Measurements from ENCODE around the gene NACAD. TPM values are rescaled to one million over a fixed set of nuclear protein-coding genes. Genes with fewer than 3 reads are reported as not detected.

The NACAD gene
- polyA plus RNA-seq, 1 experiment, result 0.64 TPM

GRCh38 chr7:45052011-45052410 lies 36.8 kb downstream of the NACAD start:
- no peak for TF ChIP-seq CTCF (IDR thresholded peaks at IDR 0.05; ENCODE audit: low read depth, low read length)
- Histone ChIP-seq H3K27ac (ENCODE audit: low read depth, low read length) (no peak overlapping the region), H3K27me3 (ENCODE audit: control insufficient read depth, insufficient read depth, low read length) (no peaks in the 10 kb centered on the region), H3K9me3 (ENCODE audit: control insufficient read depth, insufficient read depth, low read length) (no peaks in the 10 kb centered on the region), H3K4me3 (ENCODE audit: low read depth, low read length) (no peak overlapping the region)
- no peak for DNase-seq (ENCODE audit: low read depth, low spot score)
- ChIA-PET CTCF (interaction anchor here (1.2 kb wide), 1 partner anchor 84 kb away, joined by 3 read pairs; no protein-coding TSS in a partner anchor), POLR2A (no interaction called here)

DNA sequence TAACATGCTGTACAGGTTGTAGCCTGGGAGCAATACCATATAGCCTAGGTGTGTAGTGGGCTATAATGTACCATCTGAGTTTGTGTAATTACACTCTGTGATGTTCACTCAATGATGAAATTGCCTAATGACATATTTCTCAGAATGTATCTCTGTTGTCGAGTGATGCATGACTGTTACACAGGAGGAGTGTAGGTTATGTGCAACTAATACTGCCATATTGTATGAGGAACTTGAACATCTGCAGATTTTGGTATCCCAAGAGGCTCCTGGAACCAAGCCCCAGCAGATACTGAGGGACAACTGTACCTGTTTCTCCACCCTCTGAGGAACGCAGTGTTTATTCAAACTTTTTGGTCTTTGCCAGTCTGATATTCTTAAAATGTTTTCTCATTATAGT lies 38.6 kb downstream of the NACAD start:
- CTCF ChIA-PET, result no interaction called here

GRCh38 chr7:45048748-45049147 lies 40.0 kb downstream of the NACAD start:
- ChIA-PET CTCF (no interaction called here), POLR2A (no interaction called here)
- Histone ChIP-seq H3K4me3 (ENCODE audit: low read depth, low read length) (no peak overlapping the region), H3K9me3 (ENCODE audit: control insufficient read depth, insufficient read depth, low read length) (no peaks in the 10 kb centered on the region), H3K27me3 (ENCODE audit: control insufficient read depth, insufficient read depth, low read length) (no peaks in the 10 kb centered on the region), H3K27ac (ENCODE audit: low read depth, low read length) (no peak overlapping the region)
- DNase-seq (ENCODE audit: low read depth, low spot score), result no peak
- TF ChIP-seq CTCF (IDR thresholded peaks at IDR 0.05; ENCODE audit: low read depth, low read length), result no peak

More for the DNA sequence above, 38.6 kb downstream of the NACAD start:
- POLR2A ChIA-PET, result no interaction called here
- Histone ChIP-seq H3K27ac (ENCODE audit: low read depth, low read length) (no peak overlapping the region), H3K27me3 (ENCODE audit: control insufficient read depth, insufficient read depth, low read length) (no peaks in the 10 kb centered on the region), H3K9me3 (ENCODE audit: control insufficient read depth, insufficient read depth, low read length) (no peaks in the 10 kb centered on the region), H3K4me3 (ENCODE audit: low read depth, low read length) (no peak overlapping the region)
- no peak for TF ChIP-seq CTCF (IDR thresholded peaks at IDR 0.05; ENCODE audit: low read depth, low read length)
- DNase-seq (ENCODE audit: low read depth, low spot score), result no peak

DNA sequence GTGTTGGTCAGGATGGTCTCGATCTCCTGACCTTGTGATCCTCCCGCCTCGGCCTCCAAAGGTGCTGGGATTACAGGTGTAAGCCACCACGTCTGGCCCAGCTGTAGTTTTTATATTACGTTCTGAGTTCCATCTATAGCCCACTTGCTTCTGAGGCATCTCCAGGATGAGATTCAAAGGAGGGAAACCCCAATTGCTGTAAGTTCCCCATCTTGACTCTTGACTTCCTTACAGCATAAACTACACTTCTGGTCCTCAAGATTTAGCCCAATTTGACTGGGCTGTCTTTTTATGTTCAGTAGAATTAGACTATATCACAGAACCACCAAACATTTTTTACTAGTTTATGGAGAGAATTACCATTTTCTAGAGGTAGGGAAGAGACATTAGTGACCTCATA lies 44.4 kb downstream of the NACAD start:
- Histone ChIP-seq H3K27ac (ENCODE audit: low read depth, low read length) (no peak overlapping the region), H3K4me3 (ENCODE audit: low read depth, low read length) (no peak overlapping the region), H3K27me3 (ENCODE audit: control insufficient read depth, insufficient read depth, low read length) (no peaks in the 10 kb centered on the region), H3K9me3 (ENCODE audit: control insufficient read depth, insufficient read depth, low read length) (no peaks in the 10 kb centered on the region)
- ChIA-PET POLR2A (no interaction called here), CTCF (no interaction called here)
- DNase-seq (ENCODE audit: low read depth, low spot score), result no peak
- no peak for TF ChIP-seq CTCF (IDR thresholded peaks at IDR 0.05; ENCODE audit: low read depth, low read length)

DNA sequence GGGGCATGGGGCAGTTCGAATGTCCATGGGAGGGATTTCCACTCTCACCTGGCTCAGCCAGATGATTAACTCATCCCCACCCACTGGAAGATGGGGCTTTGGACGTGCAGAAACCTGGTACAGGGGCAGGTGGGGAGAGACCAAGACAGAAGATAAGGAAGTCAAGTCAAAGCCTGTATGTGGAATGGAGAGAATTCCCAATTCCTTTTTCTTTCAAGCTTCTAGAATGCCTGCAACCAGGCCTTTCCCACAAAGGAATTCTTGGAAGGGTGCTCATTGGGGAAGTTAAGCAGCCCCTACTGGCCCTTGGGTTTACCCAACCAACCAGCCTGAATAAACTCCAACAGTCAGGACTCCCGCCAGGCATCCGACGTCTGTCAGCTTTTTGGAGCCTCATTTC lies 49.7 kb downstream of the NACAD start:
- DNase-seq (ENCODE audit: low read depth, low spot score), result no peak
- Histone ChIP-seq H3K9me3 (ENCODE audit: control insufficient read depth, insufficient read depth, low read length) (no peaks in the 10 kb centered on the region; the same call in 1 of the 2 replicates), H3K27me3 (ENCODE audit: control insufficient read depth, insufficient read depth, low read length) (no peaks in the 10 kb centered on the region), H3K27ac (ENCODE audit: low read depth, low read length) (no peak overlapping the region), H3K4me3 (ENCODE audit: low read depth, low read length) (no peak overlapping the region)
- TF ChIP-seq CTCF (IDR thresholded peaks at IDR 0.05; ENCODE audit: low read depth, low read length), result no peak
- ChIA-PET POLR2A (no interaction called here), CTCF (no interaction called here)
